ENCODE data around the gene APPL1.
"Not testable (repeated sequence)": the region's sequence is repeated elsewhere in the genome, so short reads cannot be mapped to it uniquely, and the experiment has no call there.

Gene APPL1

GRCh38 chr3:57298041-57298440 is 70.5 kb downstream of the APPL1 start:
- Histone ChIP-seq H3K18ac (ENCODE audit: low read depth in 1 of 2, low read length in 2 of 2) (no peak overlapping the region), H3K9ac (ENCODE audit: low read length) (no peak overlapping the region), H4K91ac (ENCODE audit: low read length) (no peak overlapping the region), H3K23ac (ENCODE audit: low read length in 2 of 2) (no peak overlapping the region), H3K4me2 (ENCODE audit: low read length, poor library complexity, severe bottlenecking) (no peak overlapping the region), H2BK12ac (ENCODE audit: low read length in 2 of 2) (no peak overlapping the region), H3K79me1 (replicated peaks; ENCODE audit: low read length, poor library complexity, severe bottlenecking) (no peaks in the 10 kb centered on the region), H3K27me3 (ENCODE audit: control insufficient read depth in 1 of 2, insufficient read depth in 1 of 2, low read length in 2 of 2) (no peaks in the 10 kb centered on the region), H3K4me1 (ENCODE audit: control insufficient read depth, insufficient read depth, low read depth, low read length) (peaks cover 1% of the 10 kb centered on the region), H3K14ac (ENCODE audit: low read length in 2 of 2) (no peak overlapping the region), H2AK5ac (ENCODE audit: low read length, severe bottlenecking) (no peak overlapping the region), H3K4me3 (ENCODE audit: insufficient read depth in 1 of 2, low read depth in 1 of 2, low read length in 2 of 2) (no peak overlapping the region), H4K8ac (ENCODE audit: low read length) (no peak overlapping the region), H3K9me3 (ENCODE audit: control insufficient read depth, low read length) (no peaks in the 10 kb centered on the region), H3K36me3 (ENCODE audit: control insufficient read depth in 1 of 2, insufficient read depth in 2 of 2, low read depth in 1 of 2, low read length in 2 of 2) (no peaks in the 10 kb centered on the region), H2BK5ac (ENCODE audit: low read depth, low read length, poor library complexity, severe bottlenecking) (no peak overlapping the region), H2BK120ac (ENCODE audit: low read depth, low read length) (no peak overlapping the region), H2BK15ac (ENCODE audit: low read depth, poor library complexity, severe bottlenecking) (no peak overlapping the region), H3K27ac (ENCODE audit: low read length, poor library complexity, severe bottlenecking) (no peak overlapping the region), H2AFZ (ENCODE audit: low read depth, low read length) (no peak overlapping the region), H3K4ac (ENCODE audit: low read depth in 1 of 2, low read length in 2 of 2) (no peak overlapping the region)
- peak; percentile 21 for DNase-seq
- WGBS, result 100% methylated on average over 1 of the region's 1 CpG

GRCh38 chr3:57303520-57303919 is 76.0 kb downstream of the APPL1 start:
- H3K9ac ChIP-seq (ENCODE audit: low read length); H3K36me3 ChIP-seq (ENCODE audit: control insufficient read depth in 1 of 2, insufficient read depth in 2 of 2, low read depth in 1 of 2, low read length in 2 of 2); H3K23ac ChIP-seq (ENCODE audit: low read length in 2 of 2); H3K4me1 ChIP-seq (ENCODE audit: control insufficient read depth, insufficient read depth, low read depth, low read length); H2BK120ac ChIP-seq (ENCODE audit: low read depth, low read length); H3K4ac ChIP-seq (ENCODE audit: low read depth in 1 of 2, low read length in 2 of 2); H4K8ac ChIP-seq (ENCODE audit: low read length); H3K27ac ChIP-seq (ENCODE audit: low read length, poor library complexity, severe bottlenecking); H2BK5ac ChIP-seq (ENCODE audit: low read depth, low read length, poor library complexity, severe bottlenecking); DNase-seq; H2BK15ac ChIP-seq (ENCODE audit: low read depth, poor library complexity, severe bottlenecking); H3K79me1 ChIP-seq (replicated peaks; ENCODE audit: low read length, poor library complexity, severe bottlenecking); H2AK5ac ChIP-seq (ENCODE audit: low read length, severe bottlenecking); H4K91ac ChIP-seq (ENCODE audit: low read length); H3K27me3 ChIP-seq (ENCODE audit: control insufficient read depth in 1 of 2, insufficient read depth in 1 of 2, low read length in 2 of 2); H3K14ac ChIP-seq (ENCODE audit: low read length in 2 of 2); H2AFZ ChIP-seq (ENCODE audit: low read depth, low read length); H3K4me2 ChIP-seq (ENCODE audit: low read length, poor library complexity, severe bottlenecking); H3K4me3 ChIP-seq (ENCODE audit: insufficient read depth in 1 of 2, low read depth in 1 of 2, low read length in 2 of 2); H3K18ac ChIP-seq (ENCODE audit: low read depth in 1 of 2, low read length in 2 of 2); H3K9me3 ChIP-seq (ENCODE audit: control insufficient read depth, low read length); H2BK12ac ChIP-seq (ENCODE audit: low read length in 2 of 2): not testable (repeated sequence)
- 85% methylated on average over 7 of the region's 7 CpGs for WGBS

GRCh38 chr3:57309769-57310360 is 82.3 kb downstream of the APPL1 start:
- H2AFZ ChIP-seq (ENCODE audit: low read depth, low read length), result no peak overlapping the region
- no peak overlapping the region for H4K8ac ChIP-seq (ENCODE audit: low read length)
- DNase-seq, result no peak

GRCh38 chr3:57314204-57314603 is 86.7 kb downstream of the APPL1 start:
- H3K9ac ChIP-seq (ENCODE audit: low read length), result no peak overlapping the region
- WGBS, result 93% methylated on average over 3 of the region's 3 CpGs
- no peak overlapping the region for H3K27ac ChIP-seq (ENCODE audit: low read length, poor library complexity, severe bottlenecking)
- H3K18ac ChIP-seq (ENCODE audit: low read depth in 1 of 2, low read length in 2 of 2), result no peak overlapping the region
- H3K36me3 ChIP-seq (ENCODE audit: control insufficient read depth in 1 of 2, insufficient read depth in 2 of 2, low read depth in 1 of 2, low read length in 2 of 2), result no peaks in the 10 kb centered on the region
- H2BK15ac ChIP-seq (ENCODE audit: low read depth, poor library complexity, severe bottlenecking), result no peak overlapping the region
- H3K4me3 ChIP-seq (ENCODE audit: insufficient read depth in 1 of 2, low read depth in 1 of 2, low read length in 2 of 2), result no peak overlapping the region
- no peak overlapping the region for H4K8ac ChIP-seq (ENCODE audit: low read length)
- no peak overlapping the region for H2AK5ac ChIP-seq (ENCODE audit: low read length, severe bottlenecking)
- peaks cover 10% of the 10 kb centered on the region for H3K9me3 ChIP-seq (ENCODE audit: control insufficient read depth, low read length)
- no peak overlapping the region for H4K91ac ChIP-seq (ENCODE audit: low read length)
- H3K79me1 ChIP-seq (replicated peaks; ENCODE audit: low read length, poor library complexity, severe bottlenecking), result no peaks in the 10 kb centered on the region
- H2AFZ ChIP-seq (ENCODE audit: low read depth, low read length), result no peak overlapping the region
- H3K14ac ChIP-seq (ENCODE audit: low read length in 2 of 2), result no peak overlapping the region
- peaks cover 0 to 3% of the 10 kb centered on the region in 2 experiments for H3K27me3 ChIP-seq (ENCODE audit: control insufficient read depth in 1 of 2, insufficient read depth in 1 of 2, low read length in 2 of 2)
- H3K4me1 ChIP-seq (ENCODE audit: control insufficient read depth, insufficient read depth, low read depth, low read length), result no peaks in the 10 kb centered on the region
- H3K4me2 ChIP-seq (ENCODE audit: low read length, poor library complexity, severe bottlenecking), result no peak overlapping the region
- H3K4ac ChIP-seq (ENCODE audit: low read depth in 1 of 2, low read length in 2 of 2), result no peak overlapping the region
- no peak overlapping the region for H2BK120ac ChIP-seq (ENCODE audit: low read depth, low read length)
- H2BK12ac ChIP-seq (ENCODE audit: low read length in 2 of 2), result no peak overlapping the region
- DNase-seq, result no peak
- no peak overlapping the region for H2BK5ac ChIP-seq (ENCODE audit: low read depth, low read length, poor library complexity, severe bottlenecking)
- H3K23ac ChIP-seq (ENCODE audit: low read length in 2 of 2), result no peak overlapping the region

More at GRCh38 chr3:57309769-57310360, 82.3 kb downstream of the APPL1 start:
- H2BK5ac ChIP-seq (ENCODE audit: low read depth, low read length, poor library complexity, severe bottlenecking), result no peak overlapping the region
- 94% methylated on average over 1 of the region's 3 CpGs for WGBS
- H2BK15ac ChIP-seq (ENCODE audit: low read depth, poor library complexity, severe bottlenecking), result no peak overlapping the region
- no peak overlapping the region for H3K4ac ChIP-seq (ENCODE audit: low read depth in 1 of 2, low read length in 2 of 2)
- no peak overlapping the region for H3K18ac ChIP-seq (ENCODE audit: low read depth in 1 of 2, low read length in 2 of 2)
- H2BK12ac ChIP-seq (ENCODE audit: low read length in 2 of 2), result no peak overlapping the region
- H3K9me3 ChIP-seq (ENCODE audit: control insufficient read depth, low read length), result no peaks in the 10 kb centered on the region
- H3K27ac ChIP-seq (ENCODE audit: low read length, poor library complexity, severe bottlenecking), result no peak overlapping the region
- H2BK120ac ChIP-seq (ENCODE audit: low read depth, low read length), result no peak overlapping the region
- no peak overlapping the region for H3K23ac ChIP-seq (ENCODE audit: low read length in 2 of 2)
- no peak overlapping the region for H2AK5ac ChIP-seq (ENCODE audit: low read length, severe bottlenecking)
- no peaks in the 10 kb centered on the region for H3K79me1 ChIP-seq (replicated peaks; ENCODE audit: low read length, poor library complexity, severe bottlenecking)
- H3K27me3 ChIP-seq (ENCODE audit: control insufficient read depth in 1 of 2, insufficient read depth in 1 of 2, low read length in 2 of 2), result peaks cover 0 to 3% of the 10 kb centered on the region in 2 experiments
- H4K91ac ChIP-seq (ENCODE audit: low read length), result no peak overlapping the region
- no peak overlapping the region for H3K4me2 ChIP-seq (ENCODE audit: low read length, poor library complexity, severe bottlenecking)
- no peak overlapping the region for H3K14ac ChIP-seq (ENCODE audit: low read length in 2 of 2)
- H3K4me1 ChIP-seq (ENCODE audit: control insufficient read depth, insufficient read depth, low read depth, low read length), result no peaks in the 10 kb centered on the region
- no peak overlapping the region for H3K4me3 ChIP-seq (ENCODE audit: insufficient read depth in 1 of 2, low read depth in 1 of 2, low read length in 2 of 2)
- H3K36me3 ChIP-seq (ENCODE audit: control insufficient read depth in 1 of 2, insufficient read depth in 2 of 2, low read depth in 1 of 2, low read length in 2 of 2), result no peaks in the 10 kb centered on the region
- no peak overlapping the region for H3K9ac ChIP-seq (ENCODE audit: low read length)
